B cell (primary cell): Measurements from ENCODE around the gene CHAC1. TPM values are rescaled to one million over a fixed set of nuclear protein-coding genes. Genes with fewer than 3 reads are reported as not detected.

ENCODE experiments used
- ATAC-seq: fragments of 200-7000 bp; cut with Tn5 transposase; one replicate; pipeline ENCODE4 v1.10.0; 2021; ENCODE audit warnings: low read depth, mild to moderate bottlenecking, moderate number of reproducible peaks, moderate library complexity
- CTCF ChIA-PET: fragments of 350-600 bp; sonication (Branson Sonifier 250); formaldehyde crosslinking; loops from one replicate; lab custom pipeline; 2021; ENCODE audit warnings: antibody characterized with exemption, inconsistent platforms; lab: Charles Lee
- POLR2A ChIA-PET: fragments of 350-600 bp; sonication (Branson Sonifier 250); formaldehyde crosslinking; loops from one replicate; lab custom pipeline; 2021; ENCODE audit warnings: antibody characterized with exemption; lab: Charles Lee
- DNase-seq: peaks from one replicate; pipeline ENCODE4 v3.0.0; 2013
- H2AFZ ChIP-seq: 2 replicates; pipeline ENCODE4 v1.6.1; 2012; ENCODE audit warnings: mild to moderate bottlenecking, low read depth, low read length; ENCODE audit not compliant: insufficient read depth, poor library complexity, severe bottlenecking
- H3K27ac ChIP-seq, 2 donors: 1 replicate in 1 of 2; 2 replicates in 1 of 2; pipeline ENCODE4 v1.5.1; 2012 to 2013; ENCODE audit warnings: low read length in 2 of 2, mild to moderate bottlenecking in 2 of 2, moderate library complexity in 1 of 2
- H3K27me3 ChIP-seq, 4 experiments: fragments of 200-600 bp in 1 of 4; sonication (generic) in 1 of 4; replicated peaks in 1 of 4; 1 replicate in 2 of 4; 2 replicates in 2 of 4; pipeline versions ENCODE4 v1.6.1 to v1.7.0; 2013 to 2016; ENCODE audit warnings: low read length in 3 of 4, mild to moderate bottlenecking in 2 of 4, mixed read lengths in 1 of 4, moderate library complexity in 1 of 4; ENCODE audit not compliant: insufficient read depth in 4 of 4, control insufficient read depth in 3 of 4; ENCODE audit errors: control extremely low read depth in 1 of 4
- H3K36me3 ChIP-seq, 2 experiments: replicated peaks in 1 of 2; 1 replicate in 1 of 2; 2 replicates in 1 of 2; pipeline versions ENCODE4 v1.6.1 to v1.7.1; 2013; ENCODE audit warnings: low read length in 1 of 2; ENCODE audit not compliant: insufficient read depth in 2 of 2, control insufficient read depth in 1 of 2; ENCODE audit errors: control extremely low read depth in 1 of 2, extremely low read depth in 1 of 2
- H3K4me1 ChIP-seq, 2 donors: fragments of 200-600 bp in 1 of 2; sonication (generic) in 1 of 2; 1 replicate in 1 of 2; 2 replicates in 1 of 2; pipeline versions ENCODE4 v1.5.1 to v1.6.1; 2013 to 2017; ENCODE audit warnings: low read length in 2 of 2; ENCODE audit not compliant: control insufficient read depth in 2 of 2, insufficient read depth in 2 of 2
- H3K4me2 ChIP-seq: replicated peaks from 2 replicates; pipeline ENCODE3; 2012; ENCODE audit warnings: mild to moderate bottlenecking, low read depth, low read length; ENCODE audit not compliant: poor library complexity, severe bottlenecking
- H3K4me3 ChIP-seq, 5 experiments: fragments of 200-600 bp in 1 of 5; sonication (generic) in 1 of 5; 1 replicate in 3 of 5; 2 replicates in 2 of 5; pipeline versions ENCODE4 v1.5.1 to v1.7.0; 2011 to 2016; ENCODE audit warnings: low read length in 4 of 5, mild to moderate bottlenecking in 4 of 5, low read depth in 2 of 5, control low read depth in 1 of 5, moderate library complexity in 1 of 5; ENCODE audit not compliant: insufficient read depth in 1 of 5; ENCODE audit errors: control extremely low read depth in 1 of 5, extremely low read depth in 1 of 5
- H3K79me2 ChIP-seq: fragments of 200-600 bp; sonication (generic); one replicate; pipeline ENCODE4 v1.6.0; 2016; ENCODE audit warnings: low read length; ENCODE audit not compliant: control insufficient read depth, insufficient read depth
- H3K9ac ChIP-seq: fragments of 200-600 bp; sonication (generic); 2 replicates; pipeline ENCODE4 v1.6.1; 2017; ENCODE audit warnings: mild to moderate bottlenecking, low read length, moderate library complexity
- H3K9me3 ChIP-seq, 3 donors: one replicate each; pipeline versions ENCODE4 v1.6.1 to v1.7.1; 2013; ENCODE audit warnings: low read length in 2 of 3; ENCODE audit not compliant: control insufficient read depth in 2 of 3, insufficient read depth in 1 of 3; ENCODE audit errors: control extremely low read depth in 1 of 3
- H4K20me1 ChIP-seq: 2 replicates; pipeline ENCODE4 v1.6.0; 2012; ENCODE audit warnings: mild to moderate bottlenecking, low read length; ENCODE audit not compliant: insufficient read depth, control insufficient read depth, poor library complexity, severe bottlenecking
- H3K27ac Mint-ChIP-seq: one replicate; pipeline ENCODE4 v1.8.0; 2021; ENCODE audit warnings: mixed read lengths
- H3K27me3 Mint-ChIP-seq: one replicate; pipeline ENCODE4 v1.8.0; 2021; ENCODE audit warnings: mixed read lengths
- H3K4me1 Mint-ChIP-seq: one replicate; pipeline ENCODE4 v1.8.0; 2021; ENCODE audit warnings: mixed read lengths
- H3K4me3 Mint-ChIP-seq: one replicate; pipeline ENCODE4 v1.8.0; 2021; ENCODE audit warnings: mixed read lengths
- H3K9me3 Mint-ChIP-seq: one replicate; pipeline ENCODE4 v1.8.0; 2022; ENCODE audit warnings: mixed read lengths; ENCODE audit not compliant: insufficient read depth
- CTCF ChIP-seq: fragments of 200-600 bp; IDR thresholded peaks from one replicate; pipeline ENCODE4 v1.8.0; 2022; ENCODE audit warnings: antibody characterized with exemption, mild to moderate bottlenecking
- EZH2 ChIP-seq: IDR thresholded peaks from 2 replicates; pipeline ENCODE4 v1.6.1; 2012; ENCODE audit warnings: borderline replicate concordance, low read depth, mild to moderate bottlenecking, moderate library complexity, low read length; ENCODE audit not compliant: insufficient read depth, poor library complexity, severe bottlenecking
- WGBS: methylation state at CpG from one replicate; pipeline ENCODE4 v1.1.5; 2013; ENCODE audit warnings: missing lambda C conversion rate; ENCODE audit not compliant: insufficient coverage; 5-methylcytosine and 5-hydroxymethylcytosine counted together
- intact Hi-C: fragments of 100-400 bp; cut with micrococcal nuclease; formaldehyde crosslinking; loops from one replicate; pipeline ENCODE4 v1.10.0; 2022
- polyA plus RNA-seq: library from polyadenylated mRNA; depleted of rRNA; stranded (reverse); fragments of >200 nt; gene quantifications from 2 replicates; pipeline ENCODE4 v1.2.3, GENCODE V29; 2012
- total RNA-seq, 2 donors: library from RNA; stranded (reverse); fragments of 120-200 nt in 1 of 2; gene quantifications; 1 replicate in 1 of 2; 2 replicates in 1 of 2; pipeline versions ENCODE4 v1.2.3 to v1.2.4, GENCODE V29; 2013 to 2022

Gene CHAC1
- total and polyA plus RNA-seq, 2 donors (not counting 1 experiment from before 2014, with no cell fraction given), result 0.81 to 3.6 TPM

- TF ChIP-seq CTCF, result no peak
- no peak for TF ChIP-seq EZH2
- CTCF ChIA-PET, result no interaction called here
- H3K4me1 Mint-ChIP-seq, result no peaks in the 10 kb centered on the region
- intact Hi-C loops, result no loop called here
- no peak overlapping the region for H3K4me3 Mint-ChIP-seq
- ATAC-seq, result no peak
- no peak for DNase-seq
- Histone ChIP-seq H3K27ac (no peak overlapping the region), H3K9me3 (no peaks in the 10 kb centered on the region), H3K9ac (no peak overlapping the region), H3K4me3 (no peak overlapping the region), H2AFZ (no peak overlapping the region), H3K36me3 (peaks cover 7 to 76% of the 10 kb centered on the region in 2 experiments), H3K4me1 (no peaks in the 10 kb centered on the region), H3K27me3 (no peaks in the 10 kb centered on the region), H4K20me1 (no peaks in the 10 kb centered on the region), H3K4me2 (no peak overlapping the region), H3K79me2 (no peaks in the 10 kb centered on the region)
- no peaks in the 10 kb centered on the region for H3K27me3 Mint-ChIP-seq
- POLR2A ChIA-PET, result no interaction called here
- no CpG with 5 or more reads among the region's 1 CpG for whole genome bisulfite sequencing
- H3K9me3 Mint-ChIP-seq, result no peaks in the 10 kb centered on the region
- no peak overlapping the region for H3K27ac Mint-ChIP-seq
Measured at GRCh38 chr15:40990789-40991188, 37.5 kb downstream of the CHAC1 start.

GRCh38 chr15:40991355-40991754 lies 38.1 kb downstream of the CHAC1 start:
- Histone ChIP-seq H3K79me2 (no peaks in the 10 kb centered on the region), H3K9me3 (no peaks in the 10 kb centered on the region), H3K27ac (no peak overlapping the region), H4K20me1 (no peaks in the 10 kb centered on the region), H2AFZ (no peak overlapping the region), H3K4me3 (no peak overlapping the region), H3K27me3 (no peaks in the 10 kb centered on the region), H3K9ac (no peak overlapping the region), H3K4me2 (no peak overlapping the region), H3K4me1 (no peaks in the 10 kb centered on the region), H3K36me3 (peaks cover 5 to 77% of the 10 kb centered on the region in 2 experiments)
- Mint-ChIP-seq H3K9me3 (no peaks in the 10 kb centered on the region), H3K27me3 (no peaks in the 10 kb centered on the region), H3K4me3 (no peak overlapping the region), H3K27ac (no peak overlapping the region), H3K4me1 (no peaks in the 10 kb centered on the region)
- WGBS, result 100% methylated on average over 2 of the region's 3 CpGs
- POLR2A ChIA-PET, result no interaction called here
- DNase-seq (no peak), ATAC-seq (no peak)
- TF ChIP-seq CTCF (no peak), EZH2 (no peak)
- intact Hi-C loops, result no loop called here
- CTCF ChIA-PET, result no interaction called here
